Astrocyte (in vitro differentiated cells and primary cell): ENCODE measurements around the gene FYCO1.

Experiments used
- CTCF ChIP-seq: IDR thresholded peaks from 2 replicates; pipeline ENCODE4 v1.5.1; 2011; ENCODE audit warnings: low read depth, mild to moderate bottlenecking, inconsistent platforms, low read length, moderate library complexity; ENCODE audit not compliant: insufficient read depth
- EZH2 ChIP-seq: IDR thresholded peaks from 2 replicates; pipeline ENCODE4 v1.6.1; 2012; ENCODE audit warnings: mild to moderate bottlenecking, low read length, inconsistent platforms; ENCODE audit not compliant: insufficient read depth

GRCh38 chr3:45880725-45881077, 114.9 kb downstream of the FYCO1 start:
- TF ChIP-seq EZH2, result no peak
- no peak for TF ChIP-seq CTCF
